Spleen (tissue), 11 donors: ENCODE measurements around the gene NHEJ1. TPM values are rescaled to one million over a fixed set of nuclear protein-coding genes. Genes with fewer than 3 reads are reported as not detected.

Experiments
- DNase-seq: peaks from one replicate; pipeline ENCODE4 v3.0.0-alpha.2; 2020
- H3K27ac ChIP-seq, 8 donors: fragments of 200-600 bp; sonication (generic) in 7 of 8; 1 replicate in 4 of 8; 2 replicates in 4 of 8; pipeline versions ENCODE4 v1.5.0 to v1.8.0; 2016 to 2021; ENCODE audit warnings: inconsistent platforms in 4 of 8, mild to moderate bottlenecking in 4 of 8, moderate library complexity in 1 of 8
- H3K27me3 ChIP-seq, 7 donors: fragments of 200-600 bp; sonication (generic) in 6 of 7; replicated peaks in 1 of 7; 1 replicate in 4 of 7; 2 replicates in 3 of 7; pipeline versions ENCODE4 v1.5.0 to v1.8.0; 2016 to 2021; ENCODE audit warnings: inconsistent platforms in 3 of 7, mild to moderate bottlenecking in 1 of 7
- H3K36me3 ChIP-seq, 6 donors: fragments of 200-600 bp; sonication (generic) in 5 of 6; 1 replicate in 4 of 6; 2 replicates in 2 of 6; pipeline versions ENCODE4 v1.5.0 to v1.8.0; 2016 to 2021; ENCODE audit warnings: inconsistent platforms in 2 of 6
- H3K4me1 ChIP-seq, 6 donors: fragments of 200-600 bp; sonication (generic) in 5 of 6; 1 replicate in 3 of 6; 2 replicates in 3 of 6; pipeline versions ENCODE4 v1.5.0 to v1.8.0; 2016 to 2021; ENCODE audit warnings: inconsistent platforms in 3 of 6
- H3K4me3 ChIP-seq, 8 donors: fragments of 200-600 bp; sonication (generic) in 7 of 8; 1 replicate in 4 of 8; 2 replicates in 4 of 8; pipeline versions ENCODE4 v1.5.0 to v1.8.0; 2016 to 2021; ENCODE audit warnings: inconsistent platforms in 4 of 8, mild to moderate bottlenecking in 4 of 8, moderate library complexity in 2 of 8
- H3K9me3 ChIP-seq, 8 donors: fragments of 200-600 bp; sonication (generic) in 7 of 8; 1 replicate in 4 of 8; 2 replicates in 4 of 8; pipeline versions ENCODE4 v1.5.0 to v1.8.0; 2016 to 2021; ENCODE audit warnings: inconsistent platforms in 4 of 8
- POLR2A ChIP-seq, 3 donors: fragments of 450-650 bp; IDR thresholded peaks; one replicate each; pipeline ENCODE4 v1.5.1; 2017; ENCODE audit warnings: antibody characterized with exemption in 3 of 3, mild to moderate bottlenecking in 1 of 3
- POLR2AphosphoS5 ChIP-seq, 3 donors: sonication (generic); formaldehyde crosslinking; IDR thresholded peaks; one replicate each; pipeline ENCODE4 v1.5.1; 2017; ENCODE audit warnings: antibody characterized with exemption in 3 of 3
- WGBS, 5 donors: extraction: QIAGEN DNeasy Blood & Tissue Kit in 3 of 5; methylation state at CpG; one replicate each; pipeline versions ENCODE4 v1.1.5 to v1.1.7; 2013 to 2018; 5-methylcytosine and 5-hydroxymethylcytosine counted together
- intact Hi-C: fragments of 100-400 bp; cut with DNase I; formaldehyde crosslinking; loops from one replicate; pipeline ENCODE4 v1.15.0; 2023; ENCODE audit warnings: low total_unique reads
- polyA plus RNA-seq, 3 donors: library from polyadenylated mRNA; stranded (reverse); fragments of 200-250 nt; gene quantifications; one replicate each; pipeline ENCODE4 v1.2.1, GENCODE V29; 2013
- total RNA-seq, 7 donors: library from RNA; depleted of rRNA in 3 of 7; stranded (reverse); fragments of >200 nt in 3 of 7; fragmentation: NEBNext Ultra II Directional in 4 of 7; extraction: Animal tissue kit (Norgen Biotek cat#: 25700) in 4 of 7; gene quantifications; one replicate each; pipeline versions ENCODE4 v1.1.0 to v1.2.1, GENCODE V29; 2016 to 2021
- TF ChIP-seq, protein P1 (sequence below), 11 experiments: fragments of 200-600 bp in 7 of 11; fragments of 450-650 bp in 4 of 11; sonication (generic) in 4 of 11; IDR thresholded peaks in 8 of 11; conservative IDR thresholded peaks in 3 of 11; 1 replicate in 7 of 11; 2 replicates in 4 of 11; pipeline versions ENCODE4 v1.4.0 to v1.8.0; 2016 to 2021; ENCODE audit warnings: antibody characterized with exemption in 11 of 11, inconsistent platforms in 4 of 11, mild to moderate bottlenecking in 1 of 11
- donor health status: healthy with polysubstance abuse.
- donor health status: DM: no; HTN: no; CAD: no; lungs with moderate emphysema.
- donor health status: DM: no; HTN: no; CAD: no.
- donor health status: Bipolar disorder and iron deficiency.
- donor health status: healthy.
- donor health status: DM: no; HTN: no; CAD: no.
- donor health status: DM: yes; HTN: yes; CAD: no.

Gene NHEJ1
- total and polyA plus RNA-seq, 10 donors = 5.5 to 25.9 (median 14.0) TPM

DNA sequence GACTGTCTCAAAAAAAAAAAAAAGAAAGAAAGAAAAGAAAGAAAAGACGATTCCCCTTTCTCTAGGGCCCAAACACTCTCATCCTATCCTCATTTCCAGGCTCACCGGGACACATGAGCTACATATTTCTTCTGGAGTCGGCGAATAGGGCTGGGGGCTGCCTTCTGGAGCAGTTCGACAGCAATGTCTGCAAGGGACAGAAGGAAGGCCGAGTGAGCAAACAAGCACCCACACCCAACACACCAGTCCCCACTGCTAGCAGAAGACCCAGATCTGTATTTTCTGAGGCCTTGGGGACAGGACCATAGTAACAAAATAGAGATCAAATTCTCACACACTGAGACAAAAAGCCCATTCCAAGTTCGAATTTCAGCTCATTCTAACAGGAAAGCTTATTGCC, 14.9 kb upstream of the NHEJ1 start:
- peak overlapping the region in 7 of 8 donors; percentile 59 to 95 (median 87) for H3K4me3 ChIP-seq
- H3K4me1 ChIP-seq = peaks cover 27 to 86% (median 53%) of the 10 kb centered on the region in 6 donors
- intact Hi-C loops = no loop called here
- DNase-seq = no peak
- H3K27me3 ChIP-seq = no peaks in the 10 kb centered on the region
- TF ChIP-seq POLR2AphosphoS5 (IDR thresholded peaks at IDR 0.05) (no peak), POLR2A (IDR thresholded peaks at IDR 0.05) (no peak)
- TF ChIP-seq, protein P1, sequence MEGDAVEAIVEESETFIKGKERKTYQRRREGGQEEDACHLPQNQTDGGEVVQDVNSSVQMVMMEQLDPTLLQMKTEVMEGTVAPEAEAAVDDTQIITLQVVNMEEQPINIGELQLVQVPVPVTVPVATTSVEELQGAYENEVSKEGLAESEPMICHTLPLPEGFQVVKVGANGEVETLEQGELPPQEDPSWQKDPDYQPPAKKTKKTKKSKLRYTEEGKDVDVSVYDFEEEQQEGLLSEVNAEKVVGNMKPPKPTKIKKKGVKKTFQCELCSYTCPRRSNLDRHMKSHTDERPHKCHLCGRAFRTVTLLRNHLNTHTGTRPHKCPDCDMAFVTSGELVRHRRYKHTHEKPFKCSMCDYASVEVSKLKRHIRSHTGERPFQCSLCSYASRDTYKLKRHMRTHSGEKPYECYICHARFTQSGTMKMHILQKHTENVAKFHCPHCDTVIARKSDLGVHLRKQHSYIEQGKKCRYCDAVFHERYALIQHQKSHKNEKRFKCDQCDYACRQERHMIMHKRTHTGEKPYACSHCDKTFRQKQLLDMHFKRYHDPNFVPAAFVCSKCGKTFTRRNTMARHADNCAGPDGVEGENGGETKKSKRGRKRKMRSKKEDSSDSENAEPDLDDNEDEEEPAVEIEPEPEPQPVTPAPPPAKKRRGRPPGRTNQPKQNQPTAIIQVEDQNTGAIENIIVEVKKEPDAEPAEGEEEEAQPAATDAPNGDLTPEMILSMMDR (IDR thresholded peaks at IDR 0.05 in 8 of 11, conservative IDR thresholded peaks at IDR 0.05 in 3 of 11) = no peak
- WGBS, 5 donors = 84 to 89% (median 88%) methylated on average over 7 of the region's 7 CpGs
- H3K27ac ChIP-seq = peak overlapping the region; percentile 95 to 100 (median 99)
- H3K9me3 ChIP-seq = no peaks in the 10 kb centered on the region
- peaks cover 0 to 62% (median 47%) of the 10 kb centered on the region in 6 donors for H3K36me3 ChIP-seq

DNA sequence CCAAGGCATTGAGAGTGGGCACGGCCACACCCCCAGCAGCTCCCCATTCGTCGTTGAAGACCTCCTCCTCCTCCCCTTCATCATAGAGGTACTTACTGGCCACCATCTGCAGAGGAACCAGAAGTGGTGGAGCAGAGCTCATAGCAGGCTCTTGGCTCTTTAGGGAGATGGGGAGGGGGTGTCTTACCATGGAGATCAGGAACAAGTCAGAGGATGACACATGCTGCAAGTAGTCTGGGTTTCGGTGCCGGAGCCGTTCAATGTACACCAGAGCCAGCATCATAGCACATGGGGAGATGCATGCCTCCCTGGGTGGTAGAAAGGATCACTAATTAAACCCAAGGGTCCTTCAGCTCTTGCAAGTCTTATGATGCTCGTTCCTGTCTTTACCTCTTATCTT, 14.2 kb upstream of the NHEJ1 start:
- DNase-seq = no peak
- Histone ChIP-seq H3K4me1 (peaks cover 27 to 83% (median 48%) of the 10 kb centered on the region in 6 donors), H3K4me3 (no peak overlapping the region), H3K9me3 (no peaks in the 10 kb centered on the region), H3K27ac (peak overlapping the region in 1 of 8 donors; percentile 48), H3K36me3 (peaks cover 0 to 55% (median 40%) of the 10 kb centered on the region in 6 donors), H3K27me3 (no peaks in the 10 kb centered on the region)
- TF ChIP-seq POLR2AphosphoS5 (IDR thresholded peaks at IDR 0.05) = no peak
- TF ChIP-seq, protein P1 (IDR thresholded peaks at IDR 0.05 in 8 of 11, conservative IDR thresholded peaks at IDR 0.05 in 3 of 11) = no peak
- TF ChIP-seq POLR2A (IDR thresholded peaks at IDR 0.05) = no peak
- intact Hi-C loops = loop anchor here (5.0 kb wide), 1 partner anchor 32 kb away; the partner anchor contains the start of gene ZFAND2B
- WGBS, 5 donors = 90 to 95% (median 91%) methylated on average over 7 of the region's 7 CpGs

DNA sequence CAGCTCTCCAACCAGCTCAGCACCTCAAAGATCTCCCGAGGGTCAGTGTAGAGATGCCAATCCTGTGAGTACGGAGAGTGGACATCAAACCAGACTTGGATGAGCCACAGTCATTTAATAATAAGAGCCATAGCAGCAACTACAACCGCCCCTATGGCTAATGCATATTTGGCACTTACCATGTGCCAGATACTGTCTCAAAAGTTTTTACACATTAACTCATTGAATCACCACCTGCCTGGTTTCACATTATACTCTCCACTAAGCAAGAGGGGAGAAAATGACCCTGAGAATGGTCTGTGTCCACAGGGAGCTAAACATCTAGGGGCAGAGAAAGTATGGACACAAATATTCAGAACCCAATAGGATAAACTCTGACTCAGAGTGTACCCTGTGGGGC, 13.5 kb upstream of the NHEJ1 start:
- Histone ChIP-seq H3K36me3 (peaks cover 0 to 50% (median 35%) of the 10 kb centered on the region in 6 donors), H3K27ac (no peak overlapping the region), H3K27me3 (no peaks in the 10 kb centered on the region), H3K4me1 (peaks cover 23 to 76% (median 41%) of the 10 kb centered on the region in 6 donors), H3K9me3 (no peaks in the 10 kb centered on the region), H3K4me3 (no peak overlapping the region)
- TF ChIP-seq, protein P1 (IDR thresholded peaks at IDR 0.05 in 8 of 11, conservative IDR thresholded peaks at IDR 0.05 in 3 of 11) = no peak
- TF ChIP-seq POLR2AphosphoS5 (IDR thresholded peaks at IDR 0.05) (no peak), POLR2A (IDR thresholded peaks at IDR 0.05) (no peak)
- no peak for DNase-seq
- intact Hi-C loops = loop anchor here (5.0 kb wide), 1 partner anchor 33 kb away; the partner anchor contains the start of gene ZFAND2B
- WGBS, 5 donors = 89 to 100% (median 96%) methylated on average over 3 of the region's 3 CpGs

DNA sequence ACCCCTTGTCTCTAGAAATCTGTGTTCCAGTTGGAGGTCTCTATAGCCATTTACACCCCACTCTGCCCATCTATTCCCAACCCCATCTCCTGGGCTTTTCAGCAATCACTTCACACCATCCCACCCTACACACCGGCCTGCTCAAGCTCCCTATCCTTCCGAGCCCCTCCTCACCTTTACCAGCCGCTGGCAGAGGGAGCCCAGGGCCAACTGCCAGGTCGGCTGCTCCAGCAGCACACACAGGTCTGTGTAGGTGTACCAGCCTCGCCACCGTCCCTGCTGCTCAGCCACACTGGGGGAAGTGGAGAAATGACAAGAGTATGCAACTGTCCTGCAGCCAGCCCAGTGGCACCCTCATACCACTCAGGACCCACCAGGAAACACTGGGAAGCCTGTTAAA, 12.6 kb upstream of the NHEJ1 start:
- intact Hi-C loops = loop anchor here (5.0 kb wide), 1 partner anchor 34 kb away; the partner anchor contains the start of gene ZFAND2B
- 91 to 97% (median 94%) methylated on average over 6 of the region's 6 CpGs for WGBS, 5 donors

More for the DNA sequence above, 12.6 kb upstream of the NHEJ1 start:
- no peaks in the 10 kb centered on the region for H3K27me3 ChIP-seq
- no peak for DNase-seq
- H3K27ac ChIP-seq = peak overlapping the region in 1 of 8 donors; percentile 74
- H3K4me3 ChIP-seq = no peak overlapping the region
- TF ChIP-seq, protein P1 (IDR thresholded peaks at IDR 0.05 in 8 of 11, conservative IDR thresholded peaks at IDR 0.05 in 3 of 11) = no peak
- no peak for TF ChIP-seq POLR2AphosphoS5 (IDR thresholded peaks at IDR 0.05)
- TF ChIP-seq POLR2A (IDR thresholded peaks at IDR 0.05) = no peak
- peaks cover 0 to 50% (median 35%) of the 10 kb centered on the region in 6 donors for H3K36me3 ChIP-seq
- H3K4me1 ChIP-seq = peaks cover 19 to 77% (median 34%) of the 10 kb centered on the region in 6 donors
- H3K9me3 ChIP-seq = no peaks in the 10 kb centered on the region
